Measurements from ENCODE around the gene OR8D1.

OR8D1 gene

GRCh38 chr11:124320097-124320496, 6.3 kb upstream of the OR8D1 start, which contains the start of gene OR8D2:
TSS of gene OR8D2 (minus strand) at chr11:124320197. CDS start at chr11:124320197, 0 bp downstream.
- Histone ChIP-seq H3K36me3 (ENCODE audit: control insufficient read depth in 2 of 2, insufficient read depth in 2 of 2, low read length in 2 of 2) (no peaks in the 10 kb centered on the region), H3K27ac (ENCODE audit: low read depth in 2 of 2, low read length in 2 of 2) (no peak within 1 kb of the TSS), H3K4me3 (ENCODE audit: low read length in 2 of 2) (no peak within 1 kb of the TSS), H3K4me1 (ENCODE audit: control insufficient read depth in 2 of 2, insufficient read depth in 2 of 2, low read length in 2 of 2) (no peaks in the 10 kb centered on the region), H3K9ac (ENCODE audit: low read depth in 1 of 2, low read length in 2 of 2) (no peak within 1 kb of the TSS), H3K27me3 (ENCODE audit: control insufficient read depth in 2 of 2, insufficient read depth in 2 of 2, low read length in 2 of 2) (no peaks in the 10 kb centered on the region), H3K9me3 (ENCODE audit: control insufficient read depth in 2 of 2, low read length in 2 of 2) (no peaks in the 10 kb centered on the region)

GRCh38 chr11:124315052-124315451, 1.3 kb upstream of the OR8D1 start:
- Histone ChIP-seq H3K27me3 (ENCODE audit: control insufficient read depth in 2 of 2, insufficient read depth in 2 of 2, low read length in 2 of 2) (no peaks in the 10 kb centered on the region), H3K36me3 (ENCODE audit: control insufficient read depth in 2 of 2, insufficient read depth in 2 of 2, low read length in 2 of 2) (no peaks in the 10 kb centered on the region), H3K9me3 (ENCODE audit: control insufficient read depth in 2 of 2, low read length in 2 of 2) (no peaks in the 10 kb centered on the region), H3K4me3 (ENCODE audit: low read length in 2 of 2) (no peak overlapping the region), H3K27ac (ENCODE audit: low read depth in 2 of 2, low read length in 2 of 2) (no peak overlapping the region), H3K4me1 (ENCODE audit: control insufficient read depth in 2 of 2, insufficient read depth in 2 of 2, low read length in 2 of 2) (no peaks in the 10 kb centered on the region), H3K9ac (ENCODE audit: low read depth in 1 of 2, low read length in 2 of 2) (no peak overlapping the region)

GRCh38 chr11:124313131-124313530, 618 bp downstream of the OR8D1 start:
- Histone ChIP-seq H3K9ac (ENCODE audit: low read depth in 1 of 2, low read length in 2 of 2) (no peak overlapping the region), H3K4me1 (ENCODE audit: control insufficient read depth in 2 of 2, insufficient read depth in 2 of 2, low read length in 2 of 2) (no peaks in the 10 kb centered on the region), H3K27me3 (ENCODE audit: control insufficient read depth in 2 of 2, insufficient read depth in 2 of 2, low read length in 2 of 2) (no peaks in the 10 kb centered on the region), H3K4me3 (ENCODE audit: low read length in 2 of 2) (no peak overlapping the region), H3K27ac (ENCODE audit: low read depth in 2 of 2, low read length in 2 of 2) (no peak overlapping the region), H3K9me3 (ENCODE audit: control insufficient read depth in 2 of 2, low read length in 2 of 2) (no peaks in the 10 kb centered on the region), H3K36me3 (ENCODE audit: control insufficient read depth in 2 of 2, insufficient read depth in 2 of 2, low read length in 2 of 2) (no peaks in the 10 kb centered on the region)

GRCh38 chr11:124311670-124312069, 2.1 kb downstream of the OR8D1 start:
- H3K27ac ChIP-seq (ENCODE audit: low read depth in 2 of 2, low read length in 2 of 2), result no peak overlapping the region
- no peak overlapping the region for H3K9ac ChIP-seq (ENCODE audit: low read depth in 1 of 2, low read length in 2 of 2)
- H3K9me3 ChIP-seq (ENCODE audit: control insufficient read depth in 2 of 2, low read length in 2 of 2), result no peaks in the 10 kb centered on the region
- no peaks in the 10 kb centered on the region for H3K4me1 ChIP-seq (ENCODE audit: control insufficient read depth in 2 of 2, insufficient read depth in 2 of 2, low read length in 2 of 2)
- no peaks in the 10 kb centered on the region for H3K36me3 ChIP-seq (ENCODE audit: control insufficient read depth in 2 of 2, insufficient read depth in 2 of 2, low read length in 2 of 2)
- peaks cover 0 to 2% of the 10 kb centered on the region in 2 donors for H3K27me3 ChIP-seq (ENCODE audit: control insufficient read depth in 2 of 2, insufficient read depth in 2 of 2, low read length in 2 of 2)
- no peak overlapping the region for H3K4me3 ChIP-seq (ENCODE audit: low read length in 2 of 2)

- Histone ChIP-seq H3K9ac (ENCODE audit: low read depth in 1 of 2, low read length in 2 of 2) (no peak overlapping the region), H3K4me1 (ENCODE audit: control insufficient read depth in 2 of 2, insufficient read depth in 2 of 2, low read length in 2 of 2) (no peaks in the 10 kb centered on the region), H3K4me3 (ENCODE audit: low read length in 2 of 2) (no peak overlapping the region), H3K27ac (ENCODE audit: low read depth in 2 of 2, low read length in 2 of 2) (no peak overlapping the region), H3K9me3 (ENCODE audit: control insufficient read depth in 2 of 2, low read length in 2 of 2) (no peaks in the 10 kb centered on the region), H3K27me3 (ENCODE audit: control insufficient read depth in 2 of 2, insufficient read depth in 2 of 2, low read length in 2 of 2) (peaks cover 0 to 2% of the 10 kb centered on the region in 2 donors), H3K36me3 (ENCODE audit: control insufficient read depth in 2 of 2, insufficient read depth in 2 of 2, low read length in 2 of 2) (no peaks in the 10 kb centered on the region)
Measured at GRCh38 chr11:124311269-124311668, 2.5 kb downstream of the OR8D1 start.

GRCh38 chr11:124310721-124311120, 3.0 kb downstream of the OR8D1 start:
- Histone ChIP-seq H3K27me3 (ENCODE audit: control insufficient read depth in 2 of 2, insufficient read depth in 2 of 2, low read length in 2 of 2) (peaks cover 0 to 2% of the 10 kb centered on the region in 2 donors), H3K36me3 (ENCODE audit: control insufficient read depth in 2 of 2, insufficient read depth in 2 of 2, low read length in 2 of 2) (no peaks in the 10 kb centered on the region), H3K9me3 (ENCODE audit: control insufficient read depth in 2 of 2, low read length in 2 of 2) (no peaks in the 10 kb centered on the region), H3K4me1 (ENCODE audit: control insufficient read depth in 2 of 2, insufficient read depth in 2 of 2, low read length in 2 of 2) (no peaks in the 10 kb centered on the region), H3K4me3 (ENCODE audit: low read length in 2 of 2) (no peak overlapping the region), H3K9ac (ENCODE audit: low read depth in 1 of 2, low read length in 2 of 2) (no peak overlapping the region), H3K27ac (ENCODE audit: low read depth in 2 of 2, low read length in 2 of 2) (no peak overlapping the region)

GRCh38 chr11:124307093-124307492, 6.7 kb downstream of the OR8D1 start:
- no peaks in the 10 kb centered on the region for H3K9me3 ChIP-seq (ENCODE audit: control insufficient read depth in 2 of 2, low read length in 2 of 2)
- no peak overlapping the region for H3K4me3 ChIP-seq (ENCODE audit: low read length in 2 of 2)
- no peak overlapping the region for H3K27ac ChIP-seq (ENCODE audit: low read depth in 2 of 2, low read length in 2 of 2)
- no peaks in the 10 kb centered on the region for H3K36me3 ChIP-seq (ENCODE audit: control insufficient read depth in 2 of 2, insufficient read depth in 2 of 2, low read length in 2 of 2)
- H3K27me3 ChIP-seq (ENCODE audit: control insufficient read depth in 2 of 2, insufficient read depth in 2 of 2, low read length in 2 of 2), result peaks cover 0 to 2% of the 10 kb centered on the region in 2 donors
- H3K4me1 ChIP-seq (ENCODE audit: control insufficient read depth in 2 of 2, insufficient read depth in 2 of 2, low read length in 2 of 2), result no peaks in the 10 kb centered on the region
- no peak overlapping the region for H3K9ac ChIP-seq (ENCODE audit: low read depth in 1 of 2, low read length in 2 of 2)

- Histone ChIP-seq H3K9me3 (ENCODE audit: control insufficient read depth in 2 of 2, low read length in 2 of 2) (no peaks in the 10 kb centered on the region), H3K36me3 (ENCODE audit: control insufficient read depth in 2 of 2, insufficient read depth in 2 of 2, low read length in 2 of 2) (no peaks in the 10 kb centered on the region), H3K4me3 (ENCODE audit: low read length in 2 of 2) (no peak overlapping the region), H3K27ac (ENCODE audit: low read depth in 2 of 2, low read length in 2 of 2) (no peak overlapping the region), H3K4me1 (ENCODE audit: control insufficient read depth in 2 of 2, insufficient read depth in 2 of 2, low read length in 2 of 2) (no peaks in the 10 kb centered on the region), H3K27me3 (ENCODE audit: control insufficient read depth in 2 of 2, insufficient read depth in 2 of 2, low read length in 2 of 2) (peaks cover 0 to 2% of the 10 kb centered on the region in 2 donors), H3K9ac (ENCODE audit: low read depth in 1 of 2, low read length in 2 of 2) (no peak overlapping the region)
Measured at GRCh38 chr11:124302347-124303125, 11.2 kb downstream of the OR8D1 start.

- Histone ChIP-seq H3K36me3 (ENCODE audit: control insufficient read depth in 2 of 2, insufficient read depth in 2 of 2, low read length in 2 of 2) (no peaks in the 10 kb centered on the region), H3K4me3 (ENCODE audit: low read length in 2 of 2) (no peak overlapping the region), H3K9me3 (ENCODE audit: control insufficient read depth in 2 of 2, low read length in 2 of 2) (no peaks in the 10 kb centered on the region), H3K9ac (ENCODE audit: low read depth in 1 of 2, low read length in 2 of 2) (no peak overlapping the region), H3K4me1 (ENCODE audit: control insufficient read depth in 2 of 2, insufficient read depth in 2 of 2, low read length in 2 of 2) (no peaks in the 10 kb centered on the region), H3K27ac (ENCODE audit: low read depth in 2 of 2, low read length in 2 of 2) (no peak overlapping the region), H3K27me3 (ENCODE audit: control insufficient read depth in 2 of 2, insufficient read depth in 2 of 2, low read length in 2 of 2) (no peaks in the 10 kb centered on the region)
Measured at GRCh38 chr11:124301548-124301947, 12.2 kb downstream of the OR8D1 start.

- H3K4me1 ChIP-seq (ENCODE audit: control insufficient read depth in 2 of 2, insufficient read depth in 2 of 2, low read length in 2 of 2), result no peaks in the 10 kb centered on the region
- no peaks in the 10 kb centered on the region for H3K9me3 ChIP-seq (ENCODE audit: control insufficient read depth in 2 of 2, low read length in 2 of 2)
Measured at GRCh38 chr11:124297921-124298320, 15.8 kb downstream of the OR8D1 start.

More at GRCh38 chr11:124297921-124298320, 15.8 kb downstream of the OR8D1 start:
- Histone ChIP-seq H3K27ac (ENCODE audit: low read depth in 2 of 2, low read length in 2 of 2) (no peak overlapping the region), H3K27me3 (ENCODE audit: control insufficient read depth in 2 of 2, insufficient read depth in 2 of 2, low read length in 2 of 2) (no peaks in the 10 kb centered on the region), H3K36me3 (ENCODE audit: control insufficient read depth in 2 of 2, insufficient read depth in 2 of 2, low read length in 2 of 2) (no peaks in the 10 kb centered on the region), H3K4me3 (ENCODE audit: low read length in 2 of 2) (no peak overlapping the region), H3K9ac (ENCODE audit: low read depth in 1 of 2, low read length in 2 of 2) (no peak overlapping the region)
